Fibroblast of lung (primary cell): ENCODE measurements around the gene FAM181A. TPM values are rescaled to one million over a fixed set of nuclear protein-coding genes. Genes with fewer than 3 reads are reported as not detected.

ENCODE experiments used
- DNase-seq, 2 donors: peaks; one replicate each; pipeline versions ENCODE4 v3.0.0 to v3.0.0-alpha.2; 2010; ENCODE audit warnings: low read depth in 2 of 2
- H2AFZ ChIP-seq: 2 replicates; pipeline ENCODE4 v1.5.1; 2012; ENCODE audit warnings: low read length, control low read depth, inconsistent platforms
- H3K27ac ChIP-seq: 2 replicates; pipeline ENCODE4 v1.5.1; 2011; ENCODE audit warnings: low read length, control low read depth; ENCODE audit not compliant: insufficient read depth
- H3K27me3 ChIP-seq: 2 replicates; pipeline ENCODE4 v1.5.1; 2011; ENCODE audit warnings: mild to moderate bottlenecking, low read length; ENCODE audit not compliant: control insufficient read depth, insufficient read depth
- H3K36me3 ChIP-seq: 2 replicates; pipeline ENCODE4 v1.5.1; 2011; ENCODE audit warnings: low read length; ENCODE audit not compliant: control insufficient read depth, insufficient read depth
- H3K4me1 ChIP-seq: 2 replicates; pipeline ENCODE4 v1.5.1; 2011; ENCODE audit warnings: low read length; ENCODE audit not compliant: control insufficient read depth, insufficient read depth; ENCODE audit errors: extremely low read depth
- H3K4me2 ChIP-seq: 2 replicates; pipeline ENCODE4 v1.5.1; 2011; ENCODE audit warnings: low read length, control low read depth; ENCODE audit not compliant: insufficient read depth; ENCODE audit errors: extremely low read depth
- H3K4me3 ChIP-seq, 4 experiments: fragments of 200-600 bp in 1 of 4; sonication (generic) in 1 of 4; replicated peaks in 1 of 4; 2 replicates each; pipeline ENCODE4 v1.5.1; 2011 to 2016; ENCODE audit warnings: low read length in 4 of 4, low read depth in 3 of 4, mild to moderate bottlenecking in 3 of 4, control low read depth in 2 of 4, inconsistent platforms in 1 of 4, mixed read lengths in 1 of 4; ENCODE audit not compliant: insufficient read depth in 1 of 4; ENCODE audit errors: control extremely low read depth in 1 of 4
- H3K79me2 ChIP-seq: 2 replicates; pipeline ENCODE4 v1.5.1; 2012; ENCODE audit warnings: mild to moderate bottlenecking, low read length, inconsistent platforms; ENCODE audit not compliant: control insufficient read depth, insufficient read depth
- H3K9ac ChIP-seq: 2 replicates; pipeline ENCODE4 v1.5.1; 2011; ENCODE audit warnings: mild to moderate bottlenecking, low read length, control low read depth; ENCODE audit not compliant: insufficient read depth
- H3K9me3 ChIP-seq: 2 replicates; pipeline ENCODE4 v1.5.1; 2012; ENCODE audit warnings: low read depth, low read length; ENCODE audit not compliant: control insufficient read depth, insufficient read depth
- H4K20me1 ChIP-seq: 2 replicates; pipeline ENCODE4 v1.5.1; 2011; ENCODE audit warnings: low read length; ENCODE audit not compliant: control insufficient read depth, insufficient read depth; ENCODE audit errors: extremely low read depth
- CTCF ChIP-seq, 2 donors: IDR thresholded peaks in 1 of 2; conservative IDR thresholded peaks in 1 of 2; 1 replicate in 1 of 2; 2 replicates in 1 of 2; pipeline ENCODE4 v1.5.1; 2011 to 2012; ENCODE audit warnings: low read length in 2 of 2, control low read depth in 1 of 2, inconsistent platforms in 1 of 2, low read depth in 1 of 2, mild to moderate bottlenecking in 1 of 2
- EZH2 ChIP-seq: IDR thresholded peaks from 2 replicates; pipeline ENCODE4 v1.5.1; 2012; ENCODE audit warnings: low read length, control low read depth, mild to moderate bottlenecking; ENCODE audit errors: missing control alignments
- polyA plus RNA-seq, 2 donors: library from polyadenylated mRNA; depleted of rRNA in 1 of 2; stranded (reverse) in 1 of 2; unstranded in 1 of 2; fragments of >200 nt; gene quantifications; 2 replicates each; pipeline ENCODE4 v1.2.1, GENCODE V29; 2011 to 2012; ENCODE audit warnings: missing spikeins in 1 of 2
- total RNA-seq: library from RNA; depleted of rRNA; stranded (reverse); fragments of >200 nt; gene quantifications from 2 replicates; pipeline ENCODE4 v1.2.1, GENCODE V29; 2014

FAM181A gene
- total and polyA plus RNA-seq, 2 donors (not counting 1 experiment from before 2014, with no cell fraction given), result not detected

DNA sequence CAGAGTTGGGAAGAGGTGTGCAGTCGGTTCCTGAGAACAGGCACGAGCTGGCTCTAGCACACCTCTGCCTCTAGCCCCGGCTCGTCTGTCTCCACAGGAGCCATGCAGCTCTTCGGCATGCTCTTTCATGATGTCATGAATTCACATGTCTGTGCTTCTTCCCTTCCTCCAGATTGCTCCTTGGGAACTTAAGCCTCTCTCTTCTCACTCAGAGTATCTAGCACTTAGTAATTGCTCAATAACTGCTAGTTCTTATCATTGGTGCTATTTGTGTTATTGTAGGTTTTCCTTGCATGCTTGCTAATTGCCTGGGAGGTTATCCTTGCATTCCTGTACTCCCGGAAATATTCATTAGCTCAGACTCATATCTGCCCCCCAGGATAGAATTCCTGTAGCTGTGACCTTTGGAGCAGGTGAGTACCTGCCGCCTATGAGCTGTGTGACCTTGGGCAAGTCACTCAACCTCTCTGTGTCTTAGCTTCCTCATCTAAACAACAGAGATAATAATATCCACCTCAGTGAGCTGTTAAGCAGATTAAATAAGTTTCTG lies 19.5 kb downstream of the FAM181A start:
- Histone ChIP-seq H3K36me3 (no peaks in the 10 kb centered on the region), H3K4me1 (no peaks in the 10 kb centered on the region), H3K9me3 (no peaks in the 10 kb centered on the region), H3K9ac (no peak overlapping the region), H3K79me2 (no peaks in the 10 kb centered on the region), H3K27me3 (no peaks in the 10 kb centered on the region), H4K20me1 (no peaks in the 10 kb centered on the region), H3K4me3 (no peak overlapping the region), H3K4me2 (no peak overlapping the region), H3K27ac (no peak overlapping the region), H2AFZ (no peak overlapping the region)
- peak in 1 of 2 donors; percentile 36 for DNase-seq
- TF ChIP-seq EZH2, result no peak
- no peak for TF ChIP-seq CTCF (conservative IDR thresholded peaks at IDR 0.05 in 1 of 2, IDR thresholded peaks at IDR 0.05 in 1 of 2; ENCODE audit: low read depth in 1 of 2, low read length in 2 of 2)

- Histone ChIP-seq H3K4me3 (no peak overlapping the region), H3K4me1 (no peaks in the 10 kb centered on the region), H3K27me3 (no peaks in the 10 kb centered on the region), H3K36me3 (no peaks in the 10 kb centered on the region), H3K9ac (no peak overlapping the region), H3K27ac (no peak overlapping the region), H2AFZ (no peak overlapping the region), H3K4me2 (no peak overlapping the region), H3K9me3 (no peaks in the 10 kb centered on the region), H4K20me1 (no peaks in the 10 kb centered on the region), H3K79me2 (no peaks in the 10 kb centered on the region)
- TF ChIP-seq CTCF (conservative IDR thresholded peaks at IDR 0.05 in 1 of 2, IDR thresholded peaks at IDR 0.05 in 1 of 2; ENCODE audit: low read depth in 1 of 2, low read length in 2 of 2), result no peak
- TF ChIP-seq EZH2, result no peak
- DNase-seq, result no peak
These were observed 20.1 kb downstream of the FAM181A start for GRCh38 chr14:93947282-93947681.

- Histone ChIP-seq H3K36me3 (no peaks in the 10 kb centered on the region), H3K79me2 (no peaks in the 10 kb centered on the region), H4K20me1 (no peaks in the 10 kb centered on the region), H3K9ac (no peak overlapping the region), H3K4me2 (no peak overlapping the region), H3K4me1 (no peaks in the 10 kb centered on the region), H2AFZ (no peak overlapping the region), H3K4me3 (no peak overlapping the region), H3K27me3 (no peaks in the 10 kb centered on the region), H3K27ac (no peak overlapping the region), H3K9me3 (no peaks in the 10 kb centered on the region)
- TF ChIP-seq CTCF (conservative IDR thresholded peaks at IDR 0.05 in 1 of 2, IDR thresholded peaks at IDR 0.05 in 1 of 2; ENCODE audit: low read depth in 1 of 2, low read length in 2 of 2), result no peak
- TF ChIP-seq EZH2, result no peak
- DNase-seq, result no peak
These were observed 22.4 kb downstream of the FAM181A start for GRCh38 chr14:93949511-93950075.
